Ishikawa (cell line): ENCODE data around the gene LY6G6D.

Experiments used
- CEBPB ChIP-seq: IDR thresholded peaks from 2 replicates; pipeline ENCODE4 v1.6.1; 2012
- CREB1 ChIP-seq: IDR thresholded peaks from 2 replicates; pipeline ENCODE4 v1.6.1; 2012; ENCODE audit warnings: low read depth
- EGR1 ChIP-seq: IDR thresholded peaks from 2 replicates; pipeline ENCODE4 v1.6.1; 2012
- EP300 ChIP-seq: IDR thresholded peaks from 2 replicates; pipeline ENCODE4 v1.6.1; 2012; ENCODE audit warnings: borderline replicate concordance
- FOXM1 ChIP-seq: IDR thresholded peaks from 2 replicates; pipeline ENCODE4 v1.6.1; 2012; ENCODE audit warnings: low read depth, borderline replicate concordance
- MAX ChIP-seq: IDR thresholded peaks from 2 replicates; pipeline ENCODE4 v1.6.1; 2012
- NFIC ChIP-seq: IDR thresholded peaks from 2 replicates; pipeline ENCODE4 v1.6.1; 2012
- RAD21 ChIP-seq: IDR thresholded peaks from 2 replicates; pipeline ENCODE4 v1.6.1; 2012; ENCODE audit warnings: low read depth
- REST ChIP-seq: IDR thresholded peaks from 2 replicates; pipeline ENCODE4 v1.6.1; 2012; ENCODE audit warnings: low read depth, mild to moderate bottlenecking
- TAF1 ChIP-seq: IDR thresholded peaks from 2 replicates; pipeline ENCODE4 v1.6.1; 2012; ENCODE audit warnings: low read depth, mild to moderate bottlenecking
- TCF12 ChIP-seq: IDR thresholded peaks from 2 replicates; pipeline ENCODE4 v1.6.1; 2012; ENCODE audit warnings: low read depth
- TEAD4 ChIP-seq: IDR thresholded peaks from 2 replicates; pipeline ENCODE4 v1.6.1; 2012
- USF1 ChIP-seq: IDR thresholded peaks from 2 replicates; pipeline ENCODE4 v1.6.1; 2012
- YY1 ChIP-seq: IDR thresholded peaks from 2 replicates; pipeline ENCODE4 v1.6.1; 2012; ENCODE audit warnings: low read depth
- ZBTB7A ChIP-seq: IDR thresholded peaks from 2 replicates; pipeline ENCODE4 v1.6.1; 2012; ENCODE audit warnings: low read depth

Gene LY6G6D

GRCh38 chr6:31702405-31702818 lies 12.7 kb upstream of the LY6G6D start:
- TF ChIP-seq NFIC (no peak), TCF12 (no peak), FOXM1 (no peak), EP300 (no peak), USF1 (no peak), RAD21 (no peak), ZBTB7A (peak; percentile 39; the same call in 1 of the 2 replicates), YY1 (no peak)

- peak; percentile 34; the same call in 1 of the 2 replicates for TF ChIP-seq ZBTB7A
- TF ChIP-seq EGR1 = no peak
- no peak for TF ChIP-seq TCF12
- TF ChIP-seq NFIC = no peak
- TF ChIP-seq REST = no peak
- peak; percentile 99 for TF ChIP-seq CEBPB
- peak; percentile 43; the same call in 1 of the 2 replicates for TF ChIP-seq MAX
- TF ChIP-seq CREB1 = peak; percentile 85
- TF ChIP-seq YY1 = peak; percentile 57
- TF ChIP-seq EP300 = no peak; the same call in 1 of the 2 replicates
- no peak for TF ChIP-seq FOXM1
- TF ChIP-seq TEAD4 = peak; percentile 33; the same call in 1 of the 2 replicates
- peak; percentile 65 for TF ChIP-seq TAF1
- TF ChIP-seq USF1 = no peak
- TF ChIP-seq RAD21 = peak; percentile 1; the same call in 1 of the 2 replicates
These were observed 12.1 kb upstream of the LY6G6D start, which contains the start of gene ABHD16A for GRCh38 chr6:31702819-31703716. ABHD16A (minus strand) TSS chr6:31703324; CDS start chr6:31703281, 43 bp downstream.

GRCh38 chr6:31705931-31706330 lies 9.2 kb upstream of the LY6G6D start:
- TF ChIP-seq TEAD4 (no peak), CREB1 (no peak), EGR1 (no peak), TAF1 (no peak), RAD21 (no peak), NFIC (no peak), REST (no peak)

GRCh38 chr6:31706599-31706998 lies 8.5 kb upstream of the LY6G6D start, which contains the start of gene LY6G6F:
LY6G6F (plus strand) TSS chr6:31706866; CDS start chr6:31706907, 41 bp downstream.
- TF ChIP-seq TEAD4 (no peak), TAF1 (no peak), RAD21 (no peak), MAX (no peak), YY1 (no peak), EP300 (no peak), CEBPB (no peak)

GRCh38 chr6:31707701-31708100 lies 7.4 kb upstream of the LY6G6D start:
- TF ChIP-seq TEAD4 (no peak), TAF1 (no peak), EGR1 (no peak), REST (no peak), TCF12 (no peak), CREB1 (no peak), NFIC (no peak), USF1 (no peak), FOXM1 (no peak), MAX (no peak), CEBPB (no peak), YY1 (no peak), ZBTB7A (no peak), RAD21 (no peak), EP300 (no peak)
